Stimulated activated naive B cell treated with anti-CD40 and anti-IgM and Interleukin-4, amounts not matched to agents 10 μg/mL and 1 μg/mL and 100 μg/mL, for 72 hours (primary cell): ENCODE measurements around the gene SLC24A3.

Experiments
- ATAC-seq, 2 donors: fragments of 150-1000 bp; cut with Tn5 transposase; replicated peaks; 2 replicates each; pipeline ENCODE4 v1.10.0; 2021; ENCODE audit warnings: moderate library complexity in 1 of 2
- DNase-seq: peaks from one replicate; pipeline ENCODE4 v3.0.0; 2021
- H3K27ac Mint-ChIP-seq: one replicate; pipeline ENCODE4 v1.8.0; 2022; ENCODE audit warnings: mild to moderate bottlenecking, mixed read lengths
- H3K27me3 Mint-ChIP-seq, 2 donors: one replicate each; pipeline ENCODE4 v1.8.0; 2022; ENCODE audit warnings: mixed read lengths in 2 of 2
- H3K36me3 Mint-ChIP-seq, 2 donors: one replicate each; pipeline ENCODE4 v1.8.0; 2022; ENCODE audit warnings: mixed read lengths in 2 of 2, mild to moderate bottlenecking in 1 of 2
- H3K4me1 Mint-ChIP-seq, 2 donors: one replicate each; pipeline ENCODE4 v1.8.0; 2022; ENCODE audit warnings: mixed read lengths in 2 of 2, mild to moderate bottlenecking in 1 of 2
- H3K4me3 Mint-ChIP-seq, 2 donors: one replicate each; pipeline ENCODE4 v1.8.0; 2022; ENCODE audit warnings: mild to moderate bottlenecking in 2 of 2, mixed read lengths in 2 of 2, moderate library complexity in 1 of 2
- H3K9me3 Mint-ChIP-seq, 2 donors: one replicate each; pipeline ENCODE4 v1.8.0; 2022; ENCODE audit warnings: mixed read lengths in 2 of 2, mild to moderate bottlenecking in 1 of 2

Gene SLC24A3

DNA sequence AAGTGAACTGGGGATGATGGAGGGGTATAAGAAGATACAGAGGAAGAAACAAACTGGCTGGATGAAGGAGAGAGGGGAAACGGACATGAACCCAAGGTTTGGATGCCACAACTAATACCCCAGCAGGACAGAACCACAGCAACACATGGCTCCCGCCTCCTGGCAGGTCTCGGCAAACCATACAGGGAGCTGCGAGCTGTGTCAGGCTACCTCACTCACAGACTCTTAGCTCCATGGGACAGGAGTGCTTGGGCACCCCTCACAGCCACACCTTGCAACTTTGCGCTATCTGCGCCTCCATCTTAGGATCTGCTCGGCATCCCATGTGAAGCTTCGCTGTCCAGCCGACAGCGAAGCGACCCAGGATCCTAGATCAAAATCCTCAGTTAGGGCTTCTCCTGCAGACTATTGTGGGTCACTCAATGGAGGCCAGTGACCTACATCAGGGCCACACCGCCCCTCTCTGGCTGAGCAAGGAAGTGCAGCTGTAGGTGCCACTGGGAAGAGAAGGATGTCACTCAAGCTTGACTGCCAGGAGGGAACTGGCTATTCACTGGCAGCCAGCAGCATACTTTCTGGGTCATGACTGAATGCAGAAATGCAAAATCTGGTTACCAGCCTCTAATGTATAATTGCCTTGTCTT is 371.2 kb downstream of the SLC24A3 start:
- Mint-ChIP-seq H3K27me3 (peaks cover 12 to 33% of the 10 kb centered on the region in 2 donors), H3K4me1 (no peaks in the 10 kb centered on the region), H3K36me3 (no peaks in the 10 kb centered on the region), H3K9me3 (no peaks in the 10 kb centered on the region), H3K4me3 (no peak overlapping the region), H3K27ac (no peak overlapping the region)
- DNase-seq (peak; percentile 40), ATAC-seq (peak; percentile 73 to 80)

DNA sequence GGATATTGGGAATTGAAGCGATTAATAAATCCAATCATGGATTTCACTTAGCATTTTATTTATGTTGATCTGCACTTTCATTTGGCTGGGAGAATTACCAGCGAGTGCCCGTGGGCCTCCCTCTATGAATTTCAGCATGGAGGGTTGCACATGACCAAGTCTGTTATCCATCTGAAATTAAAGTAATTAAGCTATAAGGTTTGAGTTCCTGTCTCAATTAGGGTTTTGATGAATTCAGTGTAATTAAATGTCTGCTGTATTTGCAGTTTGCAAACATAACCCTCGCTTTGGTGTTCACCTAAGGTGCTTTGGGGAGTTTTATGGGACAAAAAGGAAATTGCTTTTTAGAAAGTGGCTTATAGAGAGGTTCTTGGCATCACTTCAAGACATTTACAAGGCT is 375.8 kb downstream of the SLC24A3 start:
- Mint-ChIP-seq H3K4me3 (no peak overlapping the region), H3K4me1 (peaks cover 0 to 2% of the 10 kb centered on the region in 2 donors), H3K9me3 (peaks cover 0 to 1% of the 10 kb centered on the region in 2 donors), H3K27ac (no peak overlapping the region), H3K27me3 (peaks cover 4 to 14% of the 10 kb centered on the region in 2 donors), H3K36me3 (no peaks in the 10 kb centered on the region)
- ATAC-seq (no peak), DNase-seq (no peak)

- Mint-ChIP-seq H3K27me3 (peaks cover 4 to 9% of the 10 kb centered on the region in 2 donors), H3K36me3 (no peaks in the 10 kb centered on the region), H3K9me3 (peaks cover 0 to 1% of the 10 kb centered on the region in 2 donors), H3K4me1 (peaks cover 0 to 2% of the 10 kb centered on the region in 2 donors), H3K27ac (no peak overlapping the region), H3K4me3 (no peak overlapping the region)
- DNase-seq (no peak), ATAC-seq (no peak)
Measured at GRCh38 chr20:19588732-19589131, 376.3 kb downstream of the SLC24A3 start.

- DNase-seq (no peak), ATAC-seq (no peak)
- Mint-ChIP-seq H3K36me3 (no peaks in the 10 kb centered on the region), H3K27me3 (peaks cover 4% of the 10 kb centered on the region in 2 donors), H3K9me3 (peaks cover 0 to 1% of the 10 kb centered on the region in 2 donors), H3K4me3 (no peak overlapping the region), H3K27ac (no peak overlapping the region), H3K4me1 (peaks cover 0 to 2% of the 10 kb centered on the region in 2 donors)
Measured at GRCh38 chr20:19589787-19590362, 377.4 kb downstream of the SLC24A3 start.

DNA sequence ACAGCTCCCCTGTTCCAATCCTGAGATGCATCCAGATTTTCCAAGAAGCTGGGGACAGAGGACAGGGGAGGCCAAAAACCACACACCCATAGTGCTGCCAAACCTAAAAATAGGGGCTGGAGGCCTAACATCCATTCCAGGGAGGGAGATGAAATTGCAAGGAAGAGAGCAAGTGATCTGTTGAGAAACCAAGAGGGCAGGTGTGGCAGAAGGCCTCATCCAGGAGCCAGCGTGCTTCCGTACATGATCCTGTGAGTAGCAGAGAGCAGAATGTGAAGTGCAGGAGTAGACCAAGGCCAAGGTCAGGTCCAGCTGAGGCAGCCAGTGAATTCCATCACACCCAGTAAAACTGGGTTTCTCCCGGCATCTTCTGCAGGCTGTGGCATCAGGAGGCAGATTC is 377.9 kb downstream of the SLC24A3 start:
- ATAC-seq (no peak), DNase-seq (no peak)
- Mint-ChIP-seq H3K4me1 (peaks cover 0 to 2% of the 10 kb centered on the region in 2 donors), H3K27me3 (peaks cover 4% of the 10 kb centered on the region in 2 donors), H3K27ac (no peak overlapping the region), H3K9me3 (peaks cover 0 to 1% of the 10 kb centered on the region in 2 donors), H3K36me3 (no peaks in the 10 kb centered on the region), H3K4me3 (no peak overlapping the region)

GRCh38 chr20:19593762-19594161 is 381.3 kb downstream of the SLC24A3 start:
- peaks cover 0 to 1% of the 10 kb centered on the region in 2 donors for H3K9me3 Mint-ChIP-seq
- DNase-seq, result no peak
- H3K27ac Mint-ChIP-seq, result no peak overlapping the region
- ATAC-seq, result no peak
- peaks cover 0 to 2% of the 10 kb centered on the region in 2 donors for H3K4me1 Mint-ChIP-seq
- peaks cover 9 to 16% of the 10 kb centered on the region in 2 donors for H3K27me3 Mint-ChIP-seq
- no peaks in the 10 kb centered on the region for H3K36me3 Mint-ChIP-seq
- H3K4me3 Mint-ChIP-seq, result no peak overlapping the region

- peaks cover 9 to 16% of the 10 kb centered on the region in 2 donors for H3K27me3 Mint-ChIP-seq
- no peak overlapping the region for H3K27ac Mint-ChIP-seq
- ATAC-seq (no peak), DNase-seq (no peak)
- H3K9me3 Mint-ChIP-seq, result peaks cover 0 to 1% of the 10 kb centered on the region in 2 donors
- H3K36me3 Mint-ChIP-seq, result no peaks in the 10 kb centered on the region
- H3K4me1 Mint-ChIP-seq, result peaks cover 0 to 2% of the 10 kb centered on the region in 2 donors
- H3K4me3 Mint-ChIP-seq, result no peak overlapping the region
Measured at GRCh38 chr20:19594896-19595295, 382.5 kb downstream of the SLC24A3 start.

- no peak overlapping the region for H3K27ac Mint-ChIP-seq
- H3K9me3 Mint-ChIP-seq, result no peaks in the 10 kb centered on the region
- no peak overlapping the region for H3K4me3 Mint-ChIP-seq
- DNase-seq (no peak), ATAC-seq (no peak)
- no peaks in the 10 kb centered on the region for H3K36me3 Mint-ChIP-seq
- H3K4me1 Mint-ChIP-seq, result no peaks in the 10 kb centered on the region
- peaks cover 17 to 30% of the 10 kb centered on the region in 2 donors for H3K27me3 Mint-ChIP-seq
Measured at GRCh38 chr20:19598117-19598850, 385.8 kb downstream of the SLC24A3 start.

DNA sequence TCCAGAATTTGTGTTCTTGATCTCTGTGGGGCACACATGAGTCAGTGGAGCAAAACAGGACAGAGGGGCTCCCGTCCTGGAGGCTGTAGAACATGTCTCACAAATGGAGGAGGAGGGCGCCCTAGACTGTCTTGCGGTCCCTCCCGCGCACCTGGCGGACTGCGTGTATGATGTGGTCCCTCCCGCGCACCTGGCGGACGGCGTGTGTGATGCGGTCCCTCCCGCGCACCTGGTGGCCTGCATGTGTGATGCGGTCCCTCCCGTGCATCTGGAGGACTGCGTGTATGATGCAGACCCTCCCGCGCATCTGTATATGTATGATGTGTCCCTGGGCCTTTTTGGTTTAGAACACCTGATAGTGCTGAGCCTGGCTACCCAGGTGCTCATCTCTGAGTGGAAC is 386.8 kb downstream of the SLC24A3 start:
- Mint-ChIP-seq H3K27ac (no peak overlapping the region), H3K27me3 (peaks cover 21 to 30% of the 10 kb centered on the region in 2 donors), H3K9me3 (no peaks in the 10 kb centered on the region), H3K36me3 (no peaks in the 10 kb centered on the region), H3K4me1 (no peaks in the 10 kb centered on the region), H3K4me3 (no peak overlapping the region)
- ATAC-seq (no peak), DNase-seq (no peak)

- DNase-seq (no peak), ATAC-seq (no peak)
- Mint-ChIP-seq H3K4me1 (no peaks in the 10 kb centered on the region), H3K27me3 (peaks cover 23 to 30% of the 10 kb centered on the region in 2 donors), H3K36me3 (no peaks in the 10 kb centered on the region), H3K27ac (no peak overlapping the region), H3K9me3 (no peaks in the 10 kb centered on the region), H3K4me3 (no peak overlapping the region)
Measured at GRCh38 chr20:19600042-19600441, 387.6 kb downstream of the SLC24A3 start.

DNA sequence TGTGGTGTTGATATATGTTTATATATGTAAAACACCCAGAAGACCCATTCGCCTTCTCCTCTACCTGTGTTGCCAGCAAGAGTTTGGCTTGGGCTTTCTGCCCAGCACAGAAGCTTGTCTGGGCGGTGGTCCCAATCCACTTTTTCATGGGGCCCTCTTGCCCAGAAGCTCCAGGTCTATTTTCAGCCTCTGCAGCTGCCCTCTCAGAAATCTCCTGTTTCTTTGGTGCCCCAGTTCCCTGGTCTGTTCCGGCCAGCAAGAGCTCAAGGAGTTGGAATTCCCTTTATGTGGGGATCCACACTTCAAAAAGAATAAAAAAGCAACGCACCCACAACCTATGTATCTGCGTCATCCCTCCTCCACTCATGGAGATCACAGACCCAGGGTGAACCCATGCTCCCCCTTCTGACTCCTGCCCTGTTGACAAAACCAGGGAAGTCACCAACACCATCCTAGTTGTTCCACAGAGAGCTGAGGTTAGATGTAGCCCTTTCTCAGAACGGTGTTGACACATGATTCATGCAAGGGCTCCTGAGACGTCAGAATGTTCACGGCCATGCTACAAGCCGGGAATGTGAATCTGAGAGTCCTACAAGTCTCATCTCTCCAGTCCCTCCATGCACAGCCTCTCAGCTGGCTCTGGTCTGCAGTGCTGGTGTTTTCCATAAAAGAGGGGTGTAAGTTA is 388.8 kb downstream of the SLC24A3 start:
- H3K4me3 Mint-ChIP-seq, result no peak overlapping the region
- peaks cover 19 to 24% of the 10 kb centered on the region in 2 donors for H3K27me3 Mint-ChIP-seq
- no peaks in the 10 kb centered on the region for H3K9me3 Mint-ChIP-seq
- no peak overlapping the region for H3K27ac Mint-ChIP-seq
- H3K4me1 Mint-ChIP-seq, result no peaks in the 10 kb centered on the region
- H3K36me3 Mint-ChIP-seq, result no peaks in the 10 kb centered on the region
- ATAC-seq (no peak), DNase-seq (no peak)

DNA sequence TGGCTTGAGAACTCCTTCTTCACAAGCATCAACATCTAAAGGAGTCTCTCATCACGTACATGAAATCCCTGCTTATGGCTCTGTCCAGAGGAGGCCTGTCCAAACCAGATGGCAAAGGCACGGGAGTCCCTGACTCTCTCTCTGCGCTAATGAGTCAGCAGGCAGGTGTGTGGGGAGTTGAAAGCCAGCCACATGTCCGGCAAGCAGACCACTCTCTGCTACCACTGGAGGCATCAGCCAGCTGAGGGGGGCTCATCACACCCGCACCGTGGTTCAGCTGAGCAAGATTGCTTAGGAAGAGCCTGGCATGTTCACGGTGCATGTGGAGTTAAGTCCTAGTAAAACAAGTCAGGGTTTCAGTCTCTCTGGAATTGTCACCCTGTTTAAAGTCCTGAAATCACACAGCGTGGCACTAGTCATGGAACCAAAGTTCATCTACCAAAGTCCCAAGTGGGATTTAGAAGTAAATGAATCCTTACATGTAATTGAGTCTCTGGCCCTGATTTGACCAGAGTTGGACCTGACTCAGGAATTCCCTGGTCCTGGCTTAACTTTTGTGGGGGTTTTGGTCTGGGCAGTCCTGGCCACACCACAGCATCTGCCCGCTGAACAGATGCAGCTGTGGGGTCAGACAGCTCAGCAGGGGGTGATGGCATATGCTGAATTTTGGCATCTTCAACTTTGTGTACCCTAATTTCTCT is 390.4 kb downstream of the SLC24A3 start:
- no peaks in the 10 kb centered on the region for H3K4me1 Mint-ChIP-seq
- H3K27ac Mint-ChIP-seq, result no peak overlapping the region
- H3K36me3 Mint-ChIP-seq, result no peaks in the 10 kb centered on the region
- DNase-seq, result no peak
- peaks cover 24 to 29% of the 10 kb centered on the region in 2 donors for H3K27me3 Mint-ChIP-seq
- no peak for ATAC-seq
- H3K4me3 Mint-ChIP-seq, result no peak overlapping the region
- no peaks in the 10 kb centered on the region for H3K9me3 Mint-ChIP-seq

DNA sequence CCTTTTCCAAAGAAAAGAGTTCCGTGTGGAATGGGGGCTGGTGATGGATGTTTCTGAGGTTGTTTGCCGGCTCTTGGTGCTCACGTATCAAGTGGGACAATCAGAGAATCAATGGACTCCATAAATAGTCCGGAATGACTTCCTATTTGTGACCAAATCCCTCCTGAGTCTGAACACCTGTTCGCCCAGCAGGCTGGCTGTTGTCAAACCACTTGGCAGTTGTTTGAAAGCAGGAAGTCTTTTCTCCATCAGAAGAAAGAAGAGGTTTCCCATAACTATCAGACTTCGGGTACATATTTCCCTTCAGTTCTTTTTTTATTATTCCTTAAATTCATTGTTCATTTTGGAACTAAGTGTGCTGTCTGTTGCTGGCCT is 390.9 kb downstream of the SLC24A3 start:
- Mint-ChIP-seq H3K27ac (no peak overlapping the region), H3K4me3 (no peak overlapping the region), H3K9me3 (no peaks in the 10 kb centered on the region), H3K36me3 (no peaks in the 10 kb centered on the region), H3K4me1 (no peaks in the 10 kb centered on the region), H3K27me3 (peaks cover 23 to 25% of the 10 kb centered on the region in 2 donors)
- DNase-seq (no peak), ATAC-seq (no peak)
